Stimulated activated CD8-positive, alpha-beta memory T cell treated with anti-CD3 and anti-CD28 coated beads, Interleukin-7, amount 100 ng/mL, for 48 hours (primary cell): ENCODE data around the gene UCMA.
"Not testable (repeated sequence)": the region's sequence is repeated elsewhere in the genome, so short reads cannot be mapped to it uniquely, and the experiment has no call there.

ENCODE experiments used
- DNase-seq, 2 donors: peaks; one replicate each; pipeline ENCODE4 v3.0.0-alpha.2; 2020; ENCODE audit warnings: low read depth in 1 of 2; ENCODE audit errors: extremely low read depth in 1 of 2

UCMA gene

DNA sequence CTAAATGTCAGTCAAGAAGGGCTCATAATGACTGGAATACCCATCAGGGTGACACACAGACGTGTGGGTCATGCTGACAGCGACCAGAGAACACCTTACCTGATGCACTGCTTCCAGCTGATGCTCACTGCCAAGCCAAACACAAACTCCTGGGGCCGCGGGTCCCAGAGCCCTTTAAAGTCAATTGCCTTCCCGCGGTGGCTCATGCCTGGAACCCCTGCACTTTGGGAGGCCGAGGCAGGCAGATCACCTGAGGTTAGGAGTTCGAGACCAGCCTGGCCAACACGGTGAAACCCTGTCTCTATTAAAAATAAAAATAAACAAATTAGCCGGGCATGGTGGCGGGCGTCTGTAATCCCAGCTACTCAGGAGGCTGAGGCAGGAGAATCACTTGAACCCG is 562 bp upstream of the UCMA start:
- not testable (repeated sequence) for DNase-seq

DNA sequence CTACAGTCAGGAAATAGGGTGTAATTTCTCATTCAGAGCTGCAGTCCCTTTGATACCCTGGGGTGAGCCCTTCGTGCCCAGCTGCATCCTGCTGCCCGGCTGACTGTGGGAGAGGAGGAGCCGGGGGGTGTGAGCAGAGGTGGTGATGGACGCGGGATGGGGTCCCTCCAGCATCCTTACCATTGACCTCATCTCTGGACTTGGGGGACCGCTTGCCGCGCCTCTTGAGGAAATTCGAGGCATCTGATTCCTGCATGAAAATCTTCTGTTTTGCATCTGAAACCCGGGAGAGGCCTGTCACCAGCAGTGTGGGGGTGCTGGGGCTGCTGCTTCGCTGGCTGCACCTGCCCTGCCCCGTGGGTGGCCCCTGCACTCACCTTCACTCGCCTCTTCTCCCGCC is 816 bp downstream of the UCMA start:
- no peak for DNase-seq

DNA sequence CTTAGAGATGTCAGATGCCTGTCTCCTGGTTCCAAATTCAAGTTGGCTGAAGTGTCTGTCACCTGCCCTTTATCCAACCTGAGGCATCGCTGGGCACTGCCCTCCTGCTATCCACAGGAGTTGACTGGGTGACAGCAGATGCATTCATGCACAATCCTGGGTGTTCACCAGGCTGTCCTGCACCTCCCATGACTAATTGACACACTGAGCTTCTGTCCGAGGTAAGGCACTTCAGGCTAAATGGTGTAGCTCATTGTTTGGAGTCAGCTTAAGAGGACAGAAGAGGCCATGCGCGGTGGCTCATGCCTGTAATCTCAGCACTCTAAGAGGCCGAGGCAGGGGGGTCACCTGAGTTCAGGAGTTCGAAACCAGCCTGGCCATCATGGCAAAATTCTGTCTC is 2.4 kb downstream of the UCMA start:
- DNase-seq, result no peak

DNA sequence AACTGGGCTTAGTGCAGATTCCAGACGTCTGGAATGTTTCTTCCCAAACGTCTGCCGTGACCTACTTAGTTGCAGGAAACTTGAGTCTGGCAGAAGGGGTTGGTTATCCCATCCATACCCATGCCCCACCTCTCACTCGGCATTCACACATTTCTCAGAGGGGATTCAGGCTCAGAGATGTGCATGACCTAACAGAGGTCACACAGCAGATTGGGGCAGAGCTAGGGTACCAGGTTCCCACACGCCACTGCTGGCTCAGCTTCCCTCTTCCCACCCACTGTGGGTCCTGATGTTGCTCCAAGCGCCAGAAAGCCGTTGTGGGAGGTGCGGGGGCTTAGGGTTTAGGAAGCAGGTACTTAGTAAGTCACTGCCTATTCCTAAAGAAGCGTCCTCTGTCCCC is 3.0 kb downstream of the UCMA start:
- no peak for DNase-seq

DNA sequence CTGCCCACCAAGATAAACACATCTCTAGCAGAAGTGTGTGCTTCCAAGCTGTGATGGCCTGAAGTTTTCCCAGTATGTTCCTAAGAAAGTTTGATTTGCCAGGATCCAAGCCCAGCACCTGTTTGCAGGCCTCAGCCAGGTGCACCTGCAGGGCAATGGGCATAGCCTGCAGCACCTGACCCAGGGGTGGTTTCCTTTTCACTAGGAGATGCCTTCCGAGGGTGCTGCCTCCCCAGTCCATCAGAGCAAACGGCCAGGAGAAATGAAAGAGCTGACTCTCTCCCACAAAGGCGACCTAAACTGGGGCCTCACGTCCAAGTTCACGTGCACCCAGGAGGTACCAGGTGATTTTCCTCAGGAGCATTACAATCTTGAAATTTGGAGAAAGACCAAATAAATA is 7.1 kb downstream of the UCMA start:
- no peak for DNase-seq

DNA sequence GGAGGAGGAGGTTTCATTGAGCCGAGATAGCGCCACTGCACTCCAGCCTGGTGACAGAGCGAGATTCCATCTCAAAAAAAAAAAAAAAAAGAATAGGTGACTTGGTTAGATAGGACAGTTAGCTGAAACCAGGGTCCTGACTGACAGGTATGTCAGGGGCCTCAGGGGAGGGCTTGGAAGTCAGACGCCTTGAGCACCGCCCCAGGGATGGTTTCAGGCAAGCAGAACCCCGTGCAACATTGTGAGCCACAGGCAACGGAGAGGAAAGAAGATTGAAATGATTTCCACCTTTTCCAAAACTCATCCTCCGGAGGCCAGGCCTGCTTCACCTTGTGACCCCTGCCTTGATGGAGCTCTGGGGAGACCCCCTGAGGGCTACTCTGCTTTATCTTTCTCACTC is 8.6 kb downstream of the UCMA start:
- no peak for DNase-seq

DNA sequence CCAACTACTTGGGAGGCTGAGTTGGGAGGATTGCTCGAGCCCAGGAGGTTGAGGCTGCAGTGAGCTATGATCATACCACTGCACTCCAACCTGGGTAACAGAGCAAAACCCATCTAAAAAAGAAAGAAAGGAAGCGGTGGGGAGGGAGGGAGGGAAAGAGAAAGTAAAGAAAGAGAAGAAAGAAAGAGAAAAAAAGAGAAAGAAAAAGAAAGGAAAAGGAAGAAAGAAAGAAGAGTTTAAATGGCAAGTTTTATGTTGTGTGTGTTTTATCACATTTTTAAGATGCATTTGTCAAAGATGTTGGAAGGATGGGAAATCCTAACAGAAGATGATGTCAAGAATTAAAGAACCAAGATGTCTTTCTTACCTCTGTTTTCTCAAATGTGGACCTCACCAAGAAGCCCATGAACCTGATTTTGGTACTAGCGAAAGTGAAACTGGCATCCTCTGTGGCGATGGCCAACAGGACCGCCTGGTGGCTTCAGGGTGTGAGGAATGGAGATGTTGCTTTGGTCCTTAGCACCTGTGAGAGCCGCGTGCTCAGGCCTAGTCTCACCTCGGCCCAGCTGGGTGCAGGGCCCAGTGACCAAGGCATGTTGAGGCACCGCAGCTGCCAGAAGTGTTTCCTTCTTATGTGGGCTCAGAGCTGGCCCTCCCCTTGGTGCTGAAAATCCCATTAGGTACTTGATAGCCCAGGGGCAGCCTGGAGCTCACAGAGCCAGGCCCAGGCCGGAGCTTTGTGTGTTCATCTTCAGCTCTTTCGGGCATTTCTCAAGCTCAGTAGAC is 9.8 kb downstream of the UCMA start:
- no peak for DNase-seq

DNA sequence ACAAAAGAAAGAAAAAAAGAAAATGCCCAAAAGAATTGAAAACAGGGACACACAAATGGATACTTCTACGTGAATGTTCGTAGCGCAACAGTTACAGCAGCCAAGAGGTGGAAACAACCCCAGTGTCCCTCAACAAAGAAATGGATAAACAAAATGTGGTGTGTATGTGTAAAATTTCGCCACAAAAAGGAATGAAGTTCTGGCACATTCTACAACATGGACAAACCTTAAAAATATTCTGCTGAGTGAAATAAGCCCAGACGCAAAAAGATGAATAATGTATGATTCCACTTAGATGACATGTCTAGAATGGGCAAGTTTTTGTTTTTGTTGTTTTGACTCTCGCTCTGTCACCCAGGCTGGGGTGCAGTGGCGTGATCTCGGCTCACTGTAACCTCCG is 10.9 kb downstream of the UCMA start:
- DNase-seq, result no peak

DNA sequence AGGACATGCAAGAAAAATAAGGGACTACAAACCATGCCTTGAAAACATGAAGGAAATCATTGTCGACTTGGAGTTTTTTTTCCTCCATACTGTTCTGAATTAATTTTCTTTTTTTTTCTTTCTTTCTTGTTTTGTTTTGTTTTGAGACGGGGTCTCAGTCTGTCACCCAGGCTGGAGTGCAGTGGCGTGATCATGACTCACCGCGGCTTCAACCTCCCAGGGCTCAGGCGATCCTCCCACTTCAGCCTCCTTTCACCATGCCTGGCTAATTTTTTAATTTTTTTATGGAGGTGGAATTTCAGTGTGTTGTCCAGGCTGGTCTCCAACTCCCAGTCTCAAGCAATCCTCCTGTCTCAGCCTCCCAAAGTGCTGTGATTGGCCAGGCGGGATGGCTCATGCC is 11.6 kb downstream of the UCMA start:
- DNase-seq, result no peak

DNA sequence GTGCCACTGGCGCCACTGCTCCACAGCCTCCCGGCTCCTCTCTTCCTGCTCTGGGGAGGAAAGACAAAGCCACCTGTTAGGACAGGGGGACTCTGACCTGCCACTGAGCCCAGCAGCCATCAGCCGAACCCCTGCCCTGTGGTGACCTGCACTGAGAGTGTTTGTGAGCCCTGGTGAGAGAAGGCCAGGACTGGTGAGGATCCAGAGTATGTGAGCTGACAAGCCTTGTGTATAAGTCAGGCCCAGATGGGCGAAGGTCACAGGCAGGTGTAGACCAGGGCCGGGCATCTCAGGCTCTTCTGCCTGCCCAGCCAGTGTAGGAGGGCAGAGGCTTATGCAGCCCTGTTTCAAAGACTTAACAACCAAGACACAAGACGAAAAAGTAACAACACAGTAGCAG is 12.0 kb downstream of the UCMA start:
- no peak for DNase-seq

DNA sequence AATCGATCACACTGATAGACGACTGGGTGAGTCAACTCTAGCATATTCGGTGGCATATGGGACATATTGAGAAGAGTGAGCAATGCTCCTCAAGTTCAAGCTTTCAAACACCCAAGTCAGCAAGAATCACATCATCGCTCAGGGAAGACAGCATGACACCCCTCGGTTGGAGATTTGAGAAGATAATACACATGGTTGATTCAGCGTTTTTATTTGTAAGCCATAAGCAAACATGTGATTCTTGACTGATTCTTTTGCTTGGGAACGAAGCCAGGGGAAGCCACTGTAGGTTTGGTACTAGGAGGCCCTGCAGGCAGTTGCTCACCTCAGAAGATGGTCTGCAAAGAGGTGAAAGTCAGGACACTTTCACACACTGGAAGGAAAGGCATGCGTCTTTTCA is 12.6 kb downstream of the UCMA start:
- no peak for DNase-seq

DNA sequence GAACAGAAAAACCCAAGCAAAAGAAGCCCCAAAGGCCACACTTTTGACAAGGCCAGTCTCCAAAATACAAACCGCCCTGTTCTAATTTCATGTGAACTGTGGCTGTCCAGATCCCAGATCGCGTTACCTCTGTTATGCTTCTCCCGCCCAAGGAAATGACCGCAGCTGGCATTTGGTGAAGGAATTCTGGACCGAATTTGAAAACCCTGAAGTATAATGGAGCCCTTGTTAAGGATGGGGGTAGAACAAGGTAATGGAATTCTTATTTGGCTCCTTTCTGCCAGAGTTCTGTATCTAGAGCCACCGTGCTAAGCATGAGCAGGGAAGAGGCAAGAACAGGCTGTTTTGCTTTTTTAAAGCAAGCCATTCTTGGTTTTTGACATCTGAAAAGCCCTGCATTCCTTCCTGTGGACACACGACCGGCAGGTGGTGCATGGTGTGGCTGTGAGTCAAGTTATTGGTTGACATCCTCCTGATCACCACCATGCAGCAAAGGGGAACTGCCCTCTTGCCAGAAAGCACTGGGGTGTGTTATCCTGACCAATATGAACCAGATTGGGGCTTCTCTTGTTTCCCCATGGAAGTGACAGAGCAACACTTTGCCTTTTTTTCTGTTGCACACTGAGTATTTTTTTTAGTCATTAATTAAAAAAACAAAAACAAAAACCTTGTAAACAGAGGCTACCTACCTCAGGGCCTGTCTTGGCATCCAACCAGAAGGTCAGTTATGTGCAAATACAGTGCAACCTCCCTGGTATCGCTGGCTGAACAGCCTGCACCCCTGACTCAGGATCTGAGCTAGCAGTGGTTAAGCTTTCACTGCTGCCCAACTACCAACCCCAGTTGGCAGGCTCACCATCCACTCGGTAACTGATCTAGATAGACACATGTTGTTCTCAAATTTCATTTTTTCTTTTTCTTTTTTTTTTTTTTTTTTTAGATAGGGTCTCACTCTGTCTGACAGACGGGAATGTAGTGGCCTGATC is 14.2 kb downstream of the UCMA start:
- DNase-seq, result no peak

DNA sequence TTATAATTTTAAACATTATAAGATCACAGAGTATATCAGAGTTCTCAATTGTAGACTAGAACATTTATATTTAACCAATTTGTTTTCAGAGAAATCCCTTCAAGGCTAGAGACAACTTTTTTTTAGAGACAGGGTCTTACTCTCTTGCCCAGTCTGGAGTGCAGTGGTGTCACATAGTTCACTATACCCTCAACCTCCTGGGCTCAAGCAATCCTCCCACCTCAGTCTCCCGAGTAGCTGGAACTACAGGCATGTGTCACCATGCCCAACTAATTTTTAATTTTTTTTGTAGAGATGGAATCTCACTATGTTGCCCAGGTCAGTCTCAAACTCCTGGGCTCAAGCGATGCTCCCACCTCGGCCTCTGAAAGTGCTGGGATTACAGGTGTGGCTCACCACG is 15.3 kb downstream of the UCMA start:
- no peak for DNase-seq

DNA sequence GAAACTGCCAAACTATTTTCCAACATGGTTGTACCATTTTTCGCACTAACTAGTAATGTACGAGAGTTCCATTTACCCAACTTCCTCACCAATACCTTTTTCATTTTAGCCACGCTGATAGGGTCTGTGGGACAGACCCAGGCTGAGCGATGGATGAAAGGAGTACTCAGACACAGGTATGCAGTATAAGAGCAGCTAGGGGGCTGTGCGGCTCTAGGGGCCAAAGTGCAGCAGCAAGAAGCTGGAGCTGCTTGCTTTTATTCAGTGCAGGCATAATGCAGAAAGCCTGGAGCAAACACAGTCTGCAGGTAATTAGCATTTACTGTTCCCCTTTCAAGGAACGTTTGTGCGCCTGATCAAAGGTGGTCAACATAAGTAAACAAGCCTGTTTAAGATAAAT is 21.0 kb downstream of the UCMA start:
- DNase-seq, result no peak

DNA sequence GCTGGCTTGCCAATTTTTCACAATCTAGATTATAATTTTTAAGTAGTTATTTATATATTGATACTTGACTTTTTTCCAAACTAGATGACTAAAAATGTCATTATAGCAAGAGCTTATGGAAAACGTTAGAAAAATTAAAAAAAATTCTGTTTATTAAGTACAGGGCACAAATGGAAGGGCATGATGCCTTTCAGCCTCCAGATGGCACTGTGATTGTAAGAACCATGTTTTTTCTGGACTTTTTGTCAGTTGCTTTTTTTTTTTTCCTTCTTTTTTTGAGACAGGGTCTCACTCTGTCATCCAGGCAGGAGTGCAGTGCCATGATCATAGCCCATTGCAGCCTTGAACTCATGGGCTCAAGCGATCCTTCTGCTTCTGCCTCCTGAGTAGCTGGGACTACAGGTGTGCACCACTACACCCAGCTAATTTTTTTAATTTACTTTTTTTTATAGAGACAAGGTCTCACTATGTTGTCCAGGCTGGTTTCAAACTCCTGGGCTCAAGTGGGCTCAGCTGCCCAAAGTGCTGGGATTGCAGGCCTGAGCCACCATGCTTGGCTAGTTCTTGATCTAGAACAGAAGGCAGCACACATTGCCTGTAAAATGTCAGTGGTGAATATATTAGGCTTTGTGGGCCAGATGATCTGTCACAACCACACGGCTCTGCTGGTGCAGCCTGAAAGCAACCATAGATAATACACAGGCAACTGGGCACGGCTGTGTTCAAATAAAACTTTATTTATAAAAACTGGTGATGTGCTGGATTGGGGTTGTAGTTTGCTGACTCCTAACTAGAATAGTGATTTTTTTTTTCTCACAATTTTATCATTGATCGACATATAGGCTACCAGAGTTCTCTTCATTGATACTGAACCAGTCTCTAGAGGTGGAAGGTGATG is 27.4 kb downstream of the UCMA start:
- DNase-seq, result no peak

DNA sequence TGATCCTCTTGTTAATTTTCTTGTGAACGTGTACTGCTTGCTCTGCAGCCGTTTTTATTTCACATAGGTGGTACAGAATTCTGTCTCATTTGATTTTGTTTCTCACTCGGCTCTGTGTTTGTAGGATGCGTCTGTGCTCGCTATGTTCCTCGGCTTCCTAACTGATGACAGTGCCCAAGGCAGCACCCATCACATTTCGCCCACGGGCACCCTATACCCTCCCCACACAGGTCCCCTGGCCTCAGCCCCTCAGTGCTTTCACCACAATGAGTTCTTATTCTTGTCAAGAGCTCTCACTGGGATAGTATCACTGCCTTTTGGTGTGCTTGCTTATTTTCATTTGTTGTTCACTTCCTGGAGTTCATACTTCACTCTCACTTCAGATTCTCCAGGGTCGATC is 28.1 kb downstream of the UCMA start:
- DNase-seq, result no peak

DNA sequence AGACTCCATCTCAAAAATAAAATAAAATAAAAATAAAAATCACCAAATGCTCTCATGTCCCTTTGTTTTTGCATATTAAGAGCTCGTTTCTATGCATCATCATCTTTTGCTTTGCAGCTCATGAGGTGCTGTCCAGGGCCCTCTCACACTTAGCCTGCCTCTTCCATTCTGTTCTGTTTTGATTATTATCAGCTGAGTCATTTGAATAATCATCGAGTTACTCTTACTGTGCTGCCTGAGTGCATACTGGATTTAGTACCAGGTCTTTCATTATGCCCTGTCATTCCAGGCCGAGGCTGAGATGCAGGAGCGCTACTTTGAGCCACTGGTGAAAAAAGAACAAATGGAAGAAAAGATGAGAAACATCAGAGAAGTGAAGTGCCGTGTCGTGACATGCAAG is 33.0 kb downstream of the UCMA start:
- no peak for DNase-seq

DNA sequence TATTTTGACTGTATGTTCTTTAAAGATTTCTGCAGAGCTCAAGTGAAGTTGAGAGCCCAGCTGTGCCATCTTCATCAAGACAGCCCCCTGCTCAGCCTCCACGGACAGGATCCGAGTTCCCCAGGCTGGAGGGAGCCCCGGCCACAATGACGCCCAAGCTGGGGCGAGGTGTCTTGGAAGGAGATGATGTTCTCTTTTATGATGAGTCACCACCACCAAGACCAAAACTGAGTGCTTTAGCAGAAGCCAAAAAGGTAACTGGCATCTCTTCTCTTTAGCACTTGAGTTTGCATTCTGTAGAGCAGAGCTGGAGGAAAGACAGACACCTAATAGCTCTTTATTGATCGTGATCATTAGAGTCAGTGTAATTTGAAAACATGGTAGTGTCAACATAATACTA is 39.2 kb downstream of the UCMA start:
- DNase-seq, result no peak

DNA sequence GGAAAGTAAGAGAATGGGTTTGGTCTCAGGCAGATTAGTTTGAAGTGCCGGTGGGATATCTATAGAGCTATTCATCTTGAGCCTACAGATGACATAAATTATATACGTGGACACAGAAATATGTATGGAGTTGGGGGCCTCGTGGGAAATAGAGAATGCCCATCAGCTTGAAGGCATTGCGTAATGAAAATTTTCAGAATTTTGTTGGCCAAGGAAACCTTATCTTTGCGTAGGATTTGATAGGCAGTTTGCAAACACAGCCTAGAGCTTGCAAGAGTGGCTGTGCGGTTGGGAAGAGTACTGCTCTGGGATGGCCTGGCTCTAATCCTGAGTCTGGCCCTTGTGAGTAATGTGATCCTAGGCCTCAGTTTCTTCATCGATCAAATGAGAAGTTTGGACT is 40.5 kb downstream of the UCMA start:
- no peak for DNase-seq

DNA sequence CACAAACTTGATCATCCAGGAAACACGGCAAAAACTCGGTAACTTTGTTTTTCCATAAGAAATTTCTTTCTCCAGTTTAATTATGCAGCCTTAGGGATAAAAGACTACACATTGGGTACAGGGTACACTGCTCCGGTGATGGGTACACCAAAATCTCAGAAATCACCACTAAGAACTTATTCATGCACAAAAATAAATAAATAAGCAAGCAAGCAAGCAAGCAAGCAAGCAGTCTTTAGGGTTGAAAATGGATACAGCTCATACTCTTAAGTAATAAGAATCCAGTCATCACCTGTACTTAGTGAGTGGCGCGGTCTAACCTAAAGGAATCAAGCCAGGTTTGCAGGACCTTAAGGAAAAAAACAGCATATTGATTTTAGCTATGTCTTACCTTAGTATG is 42.8 kb downstream of the UCMA start:
- DNase-seq, result no peak

DNA sequence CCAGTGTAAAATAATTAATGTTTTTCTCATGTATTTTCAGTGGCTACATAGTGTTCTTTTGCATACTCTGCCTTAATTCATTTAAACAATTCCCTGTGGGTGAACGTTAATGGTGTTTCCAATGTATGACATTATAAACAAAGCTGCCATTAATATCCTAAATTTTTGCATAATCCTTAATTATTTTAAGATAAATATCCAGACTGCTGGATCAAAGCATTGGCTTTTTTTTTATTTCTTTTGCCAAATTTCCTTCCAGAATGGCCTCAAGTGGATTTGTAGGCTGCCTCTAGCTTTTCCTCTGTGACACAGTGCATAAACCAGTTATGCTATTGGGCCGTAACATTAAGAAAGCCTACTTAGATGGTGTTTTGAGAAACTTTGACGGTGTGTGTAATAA is 43.4 kb downstream of the UCMA start:
- DNase-seq, result no peak
